Retinal pigment epithelial cell (primary cell): ENCODE measurements around the gene AMPD3.

Source experiments
- DNase-seq: peaks from one replicate; pipeline ENCODE4 v3.0.0-alpha.2; 2010; ENCODE audit warnings: low read depth
- H3K4me3 ChIP-seq: 2 replicates; pipeline ENCODE4 v1.5.1; 2011; ENCODE audit warnings: mild to moderate bottlenecking, low read length, control low read depth, moderate library complexity
- CTCF ChIP-seq: conservative IDR thresholded peaks from 2 replicates; pipeline ENCODE4 v1.5.1; 2011; ENCODE audit warnings: low read depth, low read length, control low read depth, inconsistent platforms

The AMPD3 gene

GRCh38 chr11:10484461-10485180, 29.6 kb downstream of the AMPD3 start:
- DNase-seq, result no peak
- H3K4me3 ChIP-seq, result no peak overlapping the region
- no peak for TF ChIP-seq CTCF

- no peak overlapping the region for H3K4me3 ChIP-seq
- TF ChIP-seq CTCF, result no peak
- DNase-seq, result no peak
These were observed 30.6 kb downstream of the AMPD3 start for GRCh38 chr11:10485646-10486045.

GRCh38 chr11:10486161-10486840, 31.2 kb downstream of the AMPD3 start:
- no peak for TF ChIP-seq CTCF
- no peak for DNase-seq
- no peak overlapping the region for H3K4me3 ChIP-seq

- no peak for DNase-seq
- H3K4me3 ChIP-seq, result no peak overlapping the region
- no peak for TF ChIP-seq CTCF
These were observed 32.1 kb downstream of the AMPD3 start for GRCh38 chr11:10487002-10487647.

GRCh38 chr11:10488121-10488933, 33.3 kb downstream of the AMPD3 start:
- no peak overlapping the region for H3K4me3 ChIP-seq
- no peak for DNase-seq
- TF ChIP-seq CTCF, result no peak

- H3K4me3 ChIP-seq, result no peak overlapping the region
These were observed 34.0 kb downstream of the AMPD3 start for GRCh38 chr11:10488934-10489691.

More at GRCh38 chr11:10488934-10489691, 34.0 kb downstream of the AMPD3 start:
- TF ChIP-seq CTCF, result no peak
- no peak for DNase-seq
